ENCODE measurements around the gene SPATA31D3. TPM values are rescaled to one million over a fixed set of nuclear protein-coding genes. Genes with fewer than 3 reads are reported as not detected.

Gene SPATA31D3
- total and polyA plus RNA-seq, 4 donors = not detected

DNA sequence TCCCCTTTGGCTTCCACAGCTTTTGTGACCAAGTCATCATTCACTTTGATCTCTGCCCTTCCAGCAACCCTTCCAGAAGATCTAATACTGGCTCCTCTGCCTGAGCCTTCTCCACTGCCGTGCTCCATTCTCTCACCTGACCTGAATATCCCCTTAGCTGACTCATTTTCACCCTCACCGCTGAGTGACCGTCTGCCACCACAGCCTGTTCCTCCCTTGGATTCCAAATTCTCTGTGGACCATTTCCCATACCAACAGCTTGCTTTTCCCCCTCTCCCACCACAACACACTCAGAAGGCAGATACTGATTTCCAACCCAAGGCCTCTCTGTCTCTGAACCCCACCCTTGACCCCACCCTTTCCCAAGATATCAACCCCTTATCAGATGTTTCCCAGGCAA lies 24.7 kb downstream of the SPATA31D3 start:
- DNase-seq (ENCODE audit: low spot score) = no peak
- 89% methylated on average over 3 of the region's 3 CpGs for WGBS
- TF ChIP-seq FOXA2 (IDR thresholded peaks at IDR 0.05) (no peak), RXRA (IDR thresholded peaks at IDR 0.05) (no peak), HNF4A (conservative IDR thresholded peaks at IDR 0.05) (no peak), TAF1 (conservative IDR thresholded peaks at IDR 0.05) (no peak), RAD21 (IDR thresholded peaks at IDR 0.05) (no peak), HNF4G (IDR thresholded peaks at IDR 0.05) (no peak), FOXA1 (IDR thresholded peaks at IDR 0.05) (no peak), EGR1 (IDR thresholded peaks at IDR 0.05; ENCODE audit: low read depth in 2 of 2) (no peak), SP1 (IDR thresholded peaks at IDR 0.05) (no peak), NR2F2 (IDR thresholded peaks at IDR 0.05) (no peak), ZBTB33 (IDR thresholded peaks at IDR 0.05) (no peak), MAX (IDR thresholded peaks at IDR 0.05) (no peak), GABPA (IDR thresholded peaks at IDR 0.05 in 1 of 2, conservative IDR thresholded peaks at IDR 0.05 in 1 of 2) (no peak), CTCF (IDR thresholded peaks at IDR 0.05; ENCODE audit: low read depth, low read length, missing input control) (no peak), JUND (IDR thresholded peaks at IDR 0.05) (no peak)
- TF ChIP-seq, protein P1, sequence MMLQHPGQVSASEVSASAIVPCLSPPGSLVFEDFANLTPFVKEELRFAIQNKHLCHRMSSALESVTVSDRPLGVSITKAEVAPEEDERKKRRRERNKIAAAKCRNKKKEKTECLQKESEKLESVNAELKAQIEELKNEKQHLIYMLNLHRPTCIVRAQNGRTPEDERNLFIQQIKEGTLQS (IDR thresholded peaks at IDR 0.05) = no peak
- TF ChIP-seq, protein P2, sequence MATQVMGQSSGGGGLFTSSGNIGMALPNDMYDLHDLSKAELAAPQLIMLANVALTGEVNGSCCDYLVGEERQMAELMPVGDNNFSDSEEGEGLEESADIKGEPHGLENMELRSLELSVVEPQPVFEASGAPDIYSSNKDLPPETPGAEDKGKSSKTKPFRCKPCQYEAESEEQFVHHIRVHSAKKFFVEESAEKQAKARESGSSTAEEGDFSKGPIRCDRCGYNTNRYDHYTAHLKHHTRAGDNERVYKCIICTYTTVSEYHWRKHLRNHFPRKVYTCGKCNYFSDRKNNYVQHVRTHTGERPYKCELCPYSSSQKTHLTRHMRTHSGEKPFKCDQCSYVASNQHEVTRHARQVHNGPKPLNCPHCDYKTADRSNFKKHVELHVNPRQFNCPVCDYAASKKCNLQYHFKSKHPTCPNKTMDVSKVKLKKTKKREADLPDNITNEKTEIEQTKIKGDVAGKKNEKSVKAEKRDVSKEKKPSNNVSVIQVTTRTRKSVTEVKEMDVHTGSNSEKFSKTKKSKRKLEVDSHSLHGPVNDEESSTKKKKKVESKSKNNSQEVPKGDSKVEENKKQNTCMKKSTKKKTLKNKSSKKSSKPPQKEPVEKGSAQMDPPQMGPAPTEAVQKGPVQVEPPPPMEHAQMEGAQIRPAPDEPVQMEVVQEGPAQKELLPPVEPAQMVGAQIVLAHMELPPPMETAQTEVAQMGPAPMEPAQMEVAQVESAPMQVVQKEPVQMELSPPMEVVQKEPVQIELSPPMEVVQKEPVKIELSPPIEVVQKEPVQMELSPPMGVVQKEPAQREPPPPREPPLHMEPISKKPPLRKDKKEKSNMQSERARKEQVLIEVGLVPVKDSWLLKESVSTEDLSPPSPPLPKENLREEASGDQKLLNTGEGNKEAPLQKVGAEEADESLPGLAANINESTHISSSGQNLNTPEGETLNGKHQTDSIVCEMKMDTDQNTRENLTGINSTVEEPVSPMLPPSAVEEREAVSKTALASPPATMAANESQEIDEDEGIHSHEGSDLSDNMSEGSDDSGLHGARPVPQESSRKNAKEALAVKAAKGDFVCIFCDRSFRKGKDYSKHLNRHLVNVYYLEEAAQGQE (IDR thresholded peaks at IDR 0.05) = no peak
- no peak overlapping the region for H3K27ac ChIP-seq (ENCODE audit: low read depth in 1 of 2, low read length in 2 of 2)
- no peaks in the 10 kb centered on the region for H3K4me1 ChIP-seq (ENCODE audit: control insufficient read depth in 4 of 4, insufficient read depth in 4 of 4, low read length in 3 of 4)
- H3K9ac ChIP-seq (ENCODE audit: low read depth in 1 of 2, low read length in 2 of 2) = no peak overlapping the region
- no peak overlapping the region for H3K4me3 ChIP-seq (ENCODE audit: low read depth in 1 of 3, low read length in 3 of 3)
- no peaks in the 10 kb centered on the region for H3K9me3 ChIP-seq (ENCODE audit: control insufficient read depth in 4 of 4, low read length in 3 of 4)
- H3K27me3 ChIP-seq (ENCODE audit: control insufficient read depth in 4 of 4, insufficient read depth in 4 of 4, low read length in 3 of 4) = no peaks in the 10 kb centered on the region
- no peaks in the 10 kb centered on the region for H3K36me3 ChIP-seq (ENCODE audit: control insufficient read depth in 4 of 4, insufficient read depth in 3 of 4, low read depth in 1 of 4, low read length in 3 of 4)

DNA sequence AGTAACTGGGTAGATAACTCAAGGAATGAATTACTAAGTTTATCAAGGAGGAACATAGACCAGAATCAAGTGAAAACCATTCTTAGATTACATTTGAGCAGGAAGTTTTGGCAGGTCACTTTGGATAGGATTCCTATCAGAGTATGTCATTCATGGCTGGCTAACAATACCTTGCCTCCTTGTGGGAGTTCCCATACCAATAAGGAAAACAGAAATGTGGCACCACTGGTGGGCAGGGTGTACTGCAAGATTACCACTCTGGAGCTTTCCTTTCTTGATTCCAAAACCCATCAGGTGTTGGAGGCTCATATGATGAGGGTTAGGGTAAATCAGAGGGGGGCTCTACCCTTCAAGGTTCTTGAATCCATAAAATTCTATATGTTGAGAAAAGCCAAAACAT lies 26.7 kb downstream of the SPATA31D3 start:
- Histone ChIP-seq H3K9ac (ENCODE audit: low read depth in 1 of 2, low read length in 2 of 2) (no peak overlapping the region), H3K4me3 (ENCODE audit: low read depth in 1 of 3, low read length in 3 of 3) (no peak overlapping the region), H3K4me1 (ENCODE audit: control insufficient read depth in 4 of 4, insufficient read depth in 4 of 4, low read length in 3 of 4) (no peaks in the 10 kb centered on the region), H3K36me3 (ENCODE audit: control insufficient read depth in 4 of 4, insufficient read depth in 3 of 4, low read depth in 1 of 4, low read length in 3 of 4) (no peaks in the 10 kb centered on the region), H3K27me3 (ENCODE audit: control insufficient read depth in 4 of 4, insufficient read depth in 4 of 4, low read length in 3 of 4) (no peaks in the 10 kb centered on the region), H3K9me3 (ENCODE audit: control insufficient read depth in 4 of 4, low read length in 3 of 4) (peaks cover 0 to 4% (median 0%) of the 10 kb centered on the region in 4 donors), H3K27ac (ENCODE audit: low read depth in 1 of 2, low read length in 2 of 2) (no peak overlapping the region)
- no peak for DNase-seq (ENCODE audit: low spot score)
- TF ChIP-seq SP1 (IDR thresholded peaks at IDR 0.05) (no peak), FOXA2 (IDR thresholded peaks at IDR 0.05) (no peak), CTCF (IDR thresholded peaks at IDR 0.05; ENCODE audit: low read depth, low read length, missing input control) (no peak), TAF1 (conservative IDR thresholded peaks at IDR 0.05) (no peak)
- TF ChIP-seq, protein P1 (IDR thresholded peaks at IDR 0.05) = no peak
- TF ChIP-seq, protein P2 (IDR thresholded peaks at IDR 0.05) = no peak
